Astrocyte of the cerebellum (primary cell): ENCODE results near the gene OR6C1.
"Not testable (repeated sequence)": the region's sequence is repeated elsewhere in the genome, so short reads cannot be mapped to it uniquely, and the experiment has no call there.

Experiments
- DNase-seq: peaks from one replicate; pipeline ENCODE4 v3.0.0-alpha.2; 2011; ENCODE audit warnings: low read depth
- H3K4me3 ChIP-seq: 2 replicates; pipeline ENCODE4 v1.5.1; 2011; ENCODE audit warnings: mild to moderate bottlenecking, low read depth, low read length, moderate library complexity
- in situ Hi-C: cut with HindIII; loops from 2 replicates; pipeline ENCODE4 v1.10.0; 2017; ENCODE audit warnings: low sequenced_read_pairs
- TF ChIP-seq, protein P1 (sequence below): IDR thresholded peaks from 2 replicates; pipeline ENCODE4 v1.5.1; 2012; ENCODE audit warnings: low read length, low read depth, moderate library complexity, mild to moderate bottlenecking; ENCODE audit errors: missing control alignments

Gene OR6C1

DNA sequence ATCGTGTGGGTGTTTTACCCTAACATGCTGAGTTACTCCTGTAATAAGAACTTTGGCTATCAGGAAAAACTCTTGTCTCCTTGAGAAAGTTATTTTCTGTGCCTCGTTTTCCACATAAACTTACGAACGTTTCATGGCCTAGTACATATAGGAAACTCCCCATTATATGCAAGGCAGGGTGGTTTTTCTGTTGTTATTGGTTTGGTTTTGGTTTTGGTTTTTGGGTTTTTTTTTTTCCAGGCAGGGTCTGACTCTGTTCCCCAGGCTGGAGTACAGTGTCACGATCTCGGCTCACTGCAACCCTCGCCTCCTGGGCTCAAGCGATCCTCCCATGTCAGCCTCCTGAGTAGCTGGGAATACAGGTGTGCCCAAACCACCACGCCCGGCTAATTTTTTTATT lies 21.9 kb downstream of the OR6C1 start:
- no peak overlapping the region for H3K4me3 ChIP-seq
- in situ Hi-C loops: no loop called here
- TF ChIP-seq, protein P1, sequence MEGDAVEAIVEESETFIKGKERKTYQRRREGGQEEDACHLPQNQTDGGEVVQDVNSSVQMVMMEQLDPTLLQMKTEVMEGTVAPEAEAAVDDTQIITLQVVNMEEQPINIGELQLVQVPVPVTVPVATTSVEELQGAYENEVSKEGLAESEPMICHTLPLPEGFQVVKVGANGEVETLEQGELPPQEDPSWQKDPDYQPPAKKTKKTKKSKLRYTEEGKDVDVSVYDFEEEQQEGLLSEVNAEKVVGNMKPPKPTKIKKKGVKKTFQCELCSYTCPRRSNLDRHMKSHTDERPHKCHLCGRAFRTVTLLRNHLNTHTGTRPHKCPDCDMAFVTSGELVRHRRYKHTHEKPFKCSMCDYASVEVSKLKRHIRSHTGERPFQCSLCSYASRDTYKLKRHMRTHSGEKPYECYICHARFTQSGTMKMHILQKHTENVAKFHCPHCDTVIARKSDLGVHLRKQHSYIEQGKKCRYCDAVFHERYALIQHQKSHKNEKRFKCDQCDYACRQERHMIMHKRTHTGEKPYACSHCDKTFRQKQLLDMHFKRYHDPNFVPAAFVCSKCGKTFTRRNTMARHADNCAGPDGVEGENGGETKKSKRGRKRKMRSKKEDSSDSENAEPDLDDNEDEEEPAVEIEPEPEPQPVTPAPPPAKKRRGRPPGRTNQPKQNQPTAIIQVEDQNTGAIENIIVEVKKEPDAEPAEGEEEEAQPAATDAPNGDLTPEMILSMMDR: no peak
- DNase-seq: no peak

DNA sequence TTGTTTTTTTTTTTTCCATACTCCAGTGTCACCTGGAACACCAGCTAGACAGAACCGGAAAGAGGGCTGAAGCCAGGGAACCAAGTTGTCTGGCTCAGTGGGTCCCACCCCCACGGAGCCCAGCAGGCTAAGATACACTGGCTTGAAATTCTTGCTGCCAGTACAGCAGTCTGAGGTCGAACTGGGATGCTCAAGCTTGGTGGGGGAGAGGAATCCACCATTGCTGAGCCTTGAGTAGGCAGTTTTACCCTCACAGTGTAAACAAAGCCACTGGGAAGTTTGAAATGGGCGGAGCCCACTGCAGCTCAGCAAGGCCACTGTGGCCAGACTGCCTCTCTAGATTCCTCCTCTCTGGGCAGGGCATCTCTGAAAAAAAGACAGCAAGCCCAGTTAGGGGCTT lies 41.2 kb downstream of the OR6C1 start:
- in situ Hi-C loops, H3K4me3 ChIP-seq, DNase-seq: not testable (repeated sequence)

DNA sequence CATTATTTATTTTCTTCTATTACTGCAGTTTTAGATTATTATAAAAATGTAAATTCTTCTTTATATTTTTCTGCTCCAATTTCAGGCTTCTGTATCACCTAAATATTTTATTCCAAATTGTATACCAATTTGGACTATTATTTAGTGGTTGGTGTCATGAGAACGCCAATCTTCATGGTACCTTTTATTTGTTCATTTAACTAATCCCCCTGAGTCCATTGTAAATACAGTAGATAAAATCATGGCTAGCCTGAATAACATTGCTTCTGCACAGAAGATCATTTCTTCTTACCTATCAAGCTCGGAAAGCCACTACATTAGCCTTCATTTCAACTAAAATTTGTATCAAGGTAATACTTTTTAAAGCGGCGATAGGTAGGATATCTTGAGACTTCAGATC lies 48.5 kb downstream of the OR6C1 start, which contains the start of gene OR6C75:
TSS of gene OR6C75 (plus strand) at position 301 of the 400 bp plus-strand sequence. CDS start 2,136 bp downstream, outside the sequence.
- TF ChIP-seq, protein P1: no peak
- H3K4me3 ChIP-seq: no peak within 1 kb of the TSS
- in situ Hi-C loops: no loop called here
- no peak for DNase-seq

DNA sequence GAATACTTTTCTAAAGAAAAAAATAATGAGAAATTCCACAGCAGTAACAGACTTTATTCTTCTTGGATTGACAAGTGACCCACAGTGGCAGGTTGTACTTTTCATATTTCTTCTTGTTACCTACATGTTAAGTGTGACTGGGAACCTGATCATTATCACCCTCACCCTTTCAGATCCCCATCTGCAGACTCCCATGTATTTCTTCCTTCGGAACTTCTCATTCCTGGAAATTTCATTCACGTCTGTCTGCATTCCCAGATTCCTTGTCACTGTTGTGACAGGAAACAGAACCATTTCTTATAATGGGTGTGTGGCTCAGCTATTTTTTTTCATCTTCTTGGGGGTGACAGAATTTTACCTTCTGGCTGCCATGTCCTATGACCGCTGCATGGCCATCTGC lies 50.9 kb downstream of the OR6C1 start:
- no peak for DNase-seq
- TF ChIP-seq, protein P1: no peak
- in situ Hi-C loops: no loop called here
- no peak overlapping the region for H3K4me3 ChIP-seq
